ENCODE data around the gene CCT4.
"Not testable (repeated sequence)": the region's sequence is repeated elsewhere in the genome, so short reads cannot be mapped to it uniquely, and the experiment has no call there.

Gene CCT4

GRCh38 chr2:61877571-61878245 is 10.7 kb downstream of the CCT4 start:
- no peak for DNase-seq

DNA sequence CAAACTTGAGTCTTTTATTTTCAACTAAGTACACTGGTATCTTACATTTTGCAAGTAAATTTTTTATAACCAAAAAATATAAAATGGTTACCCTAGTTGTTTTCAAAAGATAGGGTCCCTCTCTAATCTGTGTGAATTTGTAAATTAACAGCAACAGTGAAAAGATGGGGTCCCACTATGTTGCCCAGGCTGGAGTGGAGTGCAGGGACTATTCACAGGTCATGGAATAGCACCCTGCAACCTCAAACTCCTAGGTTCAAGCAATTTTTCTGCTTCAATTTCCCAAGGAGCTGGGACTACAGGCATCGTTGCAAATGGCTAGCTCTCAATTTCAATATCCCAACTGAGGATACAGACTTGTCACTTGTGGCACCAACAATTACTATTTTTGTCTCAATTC is 12.1 kb downstream of the CCT4 start:
- DNase-seq = no peak

DNA sequence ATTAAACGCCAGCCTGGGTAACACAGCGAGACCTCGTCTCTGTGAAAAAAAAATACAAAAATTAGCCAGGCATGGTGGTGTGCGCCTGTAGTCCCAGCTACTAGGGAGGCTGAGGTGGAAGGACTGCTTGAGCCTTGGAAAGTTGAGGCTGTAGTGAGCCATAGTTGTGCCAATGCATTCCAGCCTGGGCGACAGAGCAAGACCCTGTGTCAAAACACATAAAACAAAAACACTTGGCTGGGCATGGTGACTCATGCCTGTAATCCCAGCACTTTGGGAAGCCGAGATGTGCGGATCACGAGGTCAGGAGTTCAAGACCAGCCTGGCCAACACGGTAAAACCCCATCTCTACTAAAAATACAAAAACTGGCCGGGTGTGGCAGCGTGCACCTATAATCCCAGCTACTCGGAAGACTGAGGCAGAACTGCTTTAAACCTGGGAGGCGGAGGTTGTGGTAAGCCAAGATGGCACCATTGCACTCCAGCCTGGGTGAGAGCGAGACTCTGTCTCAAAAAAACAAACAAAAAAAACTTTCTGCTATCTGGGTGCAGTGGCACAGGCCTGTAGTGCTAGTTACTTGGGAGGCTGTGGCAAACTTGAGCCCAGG is 21.9 kb downstream of the CCT4 start:
- not testable (repeated sequence) for DNase-seq

DNA sequence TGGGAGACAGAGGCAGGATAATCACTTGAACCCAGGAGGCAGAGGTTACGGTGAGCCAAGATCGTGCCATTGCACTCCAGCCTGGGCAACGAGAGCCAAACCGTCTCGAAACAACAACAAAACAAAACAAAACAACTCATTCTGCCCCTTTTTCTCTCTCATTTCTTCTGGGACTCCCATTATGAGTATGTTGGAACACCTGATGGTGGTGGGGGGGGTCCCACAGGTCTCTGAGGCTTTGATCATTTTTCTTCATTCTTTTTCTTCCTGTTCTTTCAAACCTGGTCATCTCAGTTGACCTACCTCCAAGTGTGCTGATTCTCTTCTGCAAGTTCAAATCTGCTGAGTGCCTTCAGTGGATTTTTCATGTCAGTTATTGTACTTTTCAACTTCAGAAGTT is 26.4 kb downstream of the CCT4 start:
- no peak for DNase-seq

GRCh38 chr2:61857224-61857623 is 31.2 kb downstream of the CCT4 start:
- no peak for DNase-seq

DNA sequence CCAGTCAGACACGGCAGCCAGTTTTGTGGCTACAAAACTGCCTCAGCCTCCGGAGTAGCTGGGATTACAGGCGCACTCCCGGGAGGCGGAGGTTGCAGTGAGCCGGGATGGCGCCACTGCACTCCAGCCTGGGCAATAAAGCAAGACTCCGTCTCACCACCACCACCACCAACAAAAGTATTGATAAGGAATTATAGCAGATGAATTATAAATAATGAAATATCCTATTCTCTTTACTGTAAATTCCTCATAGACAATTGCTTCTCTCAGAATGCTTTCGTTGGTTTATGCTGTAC is 33.2 kb downstream of the CCT4 start:
- no peak for DNase-seq

GRCh38 chr2:61854564-61855317 is 33.7 kb downstream of the CCT4 start:
- no peak for DNase-seq

- DNase-seq = peak; percentile 80
These were observed 34.5 kb downstream of the CCT4 start, which contains the start of gene FAM161A for GRCh38 chr2:61853847-61854563. TSS of gene FAM161A (minus strand) at chr2:61854060. CDS start at chr2:61854041, 19 bp downstream.

DNA sequence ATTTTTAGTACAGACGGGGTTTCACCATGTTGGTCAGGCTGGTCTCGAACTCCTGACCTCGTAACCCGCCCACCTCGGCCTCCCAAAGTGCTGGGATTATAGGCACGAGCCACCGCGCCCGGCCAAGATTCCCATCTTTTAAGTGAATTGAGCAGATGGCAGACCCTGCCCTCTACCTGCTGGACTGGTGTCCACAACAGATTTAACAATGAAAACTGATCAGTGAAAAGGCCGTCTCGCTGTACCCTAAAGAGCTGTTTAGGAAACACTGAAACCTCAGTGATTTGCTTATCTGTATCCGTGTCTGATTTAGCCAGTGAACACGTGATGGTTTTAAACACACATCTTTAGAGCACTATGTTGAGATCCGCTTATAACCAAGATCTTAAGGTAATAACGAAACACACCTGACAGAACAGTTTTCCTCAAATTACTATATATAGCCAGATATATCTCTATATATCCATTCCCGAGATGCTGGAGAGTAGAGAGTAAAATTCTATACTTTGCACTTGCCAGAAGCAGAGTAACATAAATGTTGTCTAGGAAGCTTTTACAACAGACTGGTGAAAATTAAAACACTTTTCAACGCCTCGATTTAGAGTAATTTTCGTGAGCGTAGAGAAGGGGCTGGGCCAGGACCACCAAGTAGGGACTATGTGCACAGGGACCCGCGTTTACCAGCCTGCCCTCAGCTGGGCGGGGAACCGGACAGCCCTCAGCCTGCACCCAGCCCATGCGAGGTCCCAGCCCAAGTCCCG is 35.2 kb downstream of the CCT4 start:
- no peak for DNase-seq

DNA sequence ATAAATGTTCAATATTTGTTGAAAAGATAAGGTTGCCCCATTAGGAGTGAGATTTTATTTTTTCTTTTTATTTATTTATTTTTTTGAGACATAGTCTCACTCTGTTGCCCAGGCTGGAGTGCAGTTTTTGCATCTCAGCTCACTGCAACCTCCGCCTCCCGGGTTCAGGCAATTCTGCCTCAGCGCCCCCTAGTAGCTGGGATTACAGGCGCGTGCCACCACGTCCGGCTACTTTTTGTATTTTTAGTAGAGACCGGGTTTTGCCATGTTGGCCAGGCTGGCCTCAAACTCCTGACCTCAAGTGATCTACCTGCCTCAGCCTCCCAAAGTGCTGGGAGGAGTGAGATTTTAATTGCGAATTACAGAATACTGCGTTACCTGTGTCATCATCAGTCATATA is 37.2 kb downstream of the CCT4 start:
- not testable (repeated sequence) for DNase-seq

GRCh38 chr2:61845320-61845719 is 43.1 kb downstream of the CCT4 start:
- DNase-seq = no peak

DNA sequence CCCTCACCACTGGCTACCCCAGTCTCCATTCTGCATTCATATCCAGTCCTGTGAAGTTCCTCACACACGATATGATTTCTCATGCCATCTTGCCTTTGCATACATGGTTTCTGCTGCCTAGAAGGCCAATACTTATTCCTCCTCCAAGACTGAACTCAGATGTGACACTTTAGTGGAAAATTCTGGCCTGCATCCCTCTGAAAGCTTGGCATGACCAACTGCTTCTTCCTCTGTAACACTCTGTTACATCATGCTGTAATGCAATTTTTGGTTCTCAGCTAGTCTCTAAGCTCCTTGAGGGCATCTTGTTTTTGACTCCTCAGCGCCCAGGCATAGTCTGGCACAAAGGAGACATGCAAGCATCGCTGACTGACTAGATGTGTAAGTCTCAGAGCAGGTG is 47.2 kb downstream of the CCT4 start:
- no peak for DNase-seq

DNA sequence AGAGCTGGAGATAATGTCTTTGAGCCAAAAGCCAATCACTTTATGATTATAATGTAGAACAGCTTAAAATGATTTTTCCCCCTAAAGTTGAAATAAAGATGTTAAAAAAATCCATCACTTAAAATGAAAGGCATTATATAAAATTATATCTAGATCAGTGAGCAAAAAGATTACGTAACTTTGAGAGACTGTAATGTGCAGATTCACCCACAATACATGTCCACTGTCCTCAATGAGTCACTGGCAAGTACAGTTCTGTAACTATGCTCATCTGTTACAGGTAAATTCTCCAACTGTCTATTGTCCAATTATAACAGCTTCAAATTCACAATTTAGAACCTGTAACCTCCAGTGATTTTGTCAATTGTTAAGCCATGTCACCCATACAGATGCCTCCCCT is 53.6 kb downstream of the CCT4 start:
- no peak for DNase-seq

DNA sequence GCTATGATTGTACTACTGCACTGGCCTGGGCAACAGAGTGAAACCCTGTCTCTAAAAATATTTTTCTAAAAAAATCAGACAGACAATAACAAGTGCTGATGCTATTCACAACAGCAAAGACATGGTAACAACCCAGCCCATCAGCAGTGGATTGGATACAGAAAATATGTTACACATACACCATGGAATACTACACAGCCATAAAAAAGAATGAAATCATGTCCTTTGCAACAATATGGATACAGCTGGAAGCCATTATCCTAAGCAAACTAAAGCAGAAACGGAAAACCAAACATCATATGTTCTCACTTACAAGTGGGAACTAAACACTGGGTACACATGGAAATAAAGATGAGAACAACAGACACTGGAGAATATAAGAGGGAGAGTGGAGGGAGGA is 54.5 kb downstream of the CCT4 start:
- no peak for DNase-seq

GRCh38 chr2:61832183-61832841 is 56.1 kb downstream of the CCT4 start:
- no peak for DNase-seq

GRCh38 chr2:61822255-61822654 is 66.2 kb downstream of the CCT4 start:
- DNase-seq = no peak
